ENCODE measurements around the gene CYP2J2.

DNA sequence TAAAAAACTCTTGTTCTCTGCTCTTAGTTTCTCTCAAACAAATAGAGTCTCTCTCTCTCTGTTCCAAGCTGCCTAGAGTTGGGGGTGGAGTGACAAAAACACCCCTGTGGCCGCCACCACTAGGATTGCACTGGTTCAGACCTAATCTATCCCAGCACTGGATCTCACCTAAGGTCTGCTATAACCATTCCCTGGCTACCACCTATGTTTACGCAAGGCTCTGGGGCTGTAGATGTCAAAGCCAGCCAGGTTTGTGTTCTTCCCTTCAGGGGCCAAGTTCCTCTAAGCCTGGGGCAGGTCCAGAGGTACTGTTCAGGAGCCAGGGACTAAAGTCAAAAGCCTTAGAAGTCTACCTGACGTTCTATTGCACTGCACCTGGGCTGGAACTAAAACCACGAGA is 12.8 kb upstream of the CYP2J2 start:
- TF ChIP-seq TOX (CRISPR knock-in tag; IDR thresholded peaks at IDR 0.05; ENCODE audit: borderline replicate concordance) (no peak), SNAI2 (CRISPR knock-in tag; IDR thresholded peaks at IDR 0.05) (no peak), ARNTL (CRISPR knock-in tag; IDR thresholded peaks at IDR 0.05; ENCODE audit: borderline replicate concordance, low read depth) (no peak), ZFP30 (CRISPR knock-in tag; IDR thresholded peaks at IDR 0.05) (no peak), ISL1 (CRISPR knock-in tag; IDR thresholded peaks at IDR 0.05) (no peak), GLIS3 (CRISPR knock-in tag; IDR thresholded peaks at IDR 0.05) (no peak)
- TF ChIP-seq, protein P1, sequence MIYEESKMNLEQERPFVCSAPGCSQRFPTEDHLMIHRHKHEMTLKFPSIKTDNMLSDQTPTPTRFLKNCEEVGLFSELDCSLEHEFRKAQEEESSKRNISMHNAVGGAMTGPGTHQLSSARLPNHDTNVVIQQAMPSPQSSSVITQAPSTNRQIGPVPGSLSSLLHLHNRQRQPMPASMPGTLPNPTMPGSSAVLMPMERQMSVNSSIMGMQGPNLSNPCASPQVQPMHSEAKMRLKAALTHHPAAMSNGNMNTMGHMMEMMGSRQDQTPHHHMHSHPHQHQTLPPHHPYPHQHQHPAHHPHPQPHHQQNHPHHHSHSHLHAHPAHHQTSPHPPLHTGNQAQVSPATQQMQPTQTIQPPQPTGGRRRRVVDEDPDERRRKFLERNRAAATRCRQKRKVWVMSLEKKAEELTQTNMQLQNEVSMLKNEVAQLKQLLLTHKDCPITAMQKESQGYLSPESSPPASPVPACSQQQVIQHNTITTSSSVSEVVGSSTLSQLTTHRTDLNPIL (CRISPR knock-in tag; IDR thresholded peaks at IDR 0.05; ENCODE audit: low read depth) = no peak
- TF ChIP-seq, protein P2, sequence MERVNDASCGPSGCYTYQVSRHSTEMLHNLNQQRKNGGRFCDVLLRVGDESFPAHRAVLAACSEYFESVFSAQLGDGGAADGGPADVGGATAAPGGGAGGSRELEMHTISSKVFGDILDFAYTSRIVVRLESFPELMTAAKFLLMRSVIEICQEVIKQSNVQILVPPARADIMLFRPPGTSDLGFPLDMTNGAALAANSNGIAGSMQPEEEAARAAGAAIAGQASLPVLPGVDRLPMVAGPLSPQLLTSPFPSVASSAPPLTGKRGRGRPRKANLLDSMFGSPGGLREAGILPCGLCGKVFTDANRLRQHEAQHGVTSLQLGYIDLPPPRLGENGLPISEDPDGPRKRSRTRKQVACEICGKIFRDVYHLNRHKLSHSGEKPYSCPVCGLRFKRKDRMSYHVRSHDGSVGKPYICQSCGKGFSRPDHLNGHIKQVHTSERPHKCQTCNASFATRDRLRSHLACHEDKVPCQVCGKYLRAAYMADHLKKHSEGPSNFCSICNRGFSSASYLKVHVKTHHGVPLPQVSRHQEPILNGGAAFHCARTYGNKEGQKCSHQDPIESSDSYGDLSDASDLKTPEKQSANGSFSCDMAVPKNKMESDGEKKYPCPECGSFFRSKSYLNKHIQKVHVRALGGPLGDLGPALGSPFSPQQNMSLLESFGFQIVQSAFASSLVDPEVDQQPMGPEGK (CRISPR knock-in tag; IDR thresholded peaks at IDR 0.05; ENCODE audit: borderline replicate concordance) = no peak
- TF ChIP-seq, protein P3, sequence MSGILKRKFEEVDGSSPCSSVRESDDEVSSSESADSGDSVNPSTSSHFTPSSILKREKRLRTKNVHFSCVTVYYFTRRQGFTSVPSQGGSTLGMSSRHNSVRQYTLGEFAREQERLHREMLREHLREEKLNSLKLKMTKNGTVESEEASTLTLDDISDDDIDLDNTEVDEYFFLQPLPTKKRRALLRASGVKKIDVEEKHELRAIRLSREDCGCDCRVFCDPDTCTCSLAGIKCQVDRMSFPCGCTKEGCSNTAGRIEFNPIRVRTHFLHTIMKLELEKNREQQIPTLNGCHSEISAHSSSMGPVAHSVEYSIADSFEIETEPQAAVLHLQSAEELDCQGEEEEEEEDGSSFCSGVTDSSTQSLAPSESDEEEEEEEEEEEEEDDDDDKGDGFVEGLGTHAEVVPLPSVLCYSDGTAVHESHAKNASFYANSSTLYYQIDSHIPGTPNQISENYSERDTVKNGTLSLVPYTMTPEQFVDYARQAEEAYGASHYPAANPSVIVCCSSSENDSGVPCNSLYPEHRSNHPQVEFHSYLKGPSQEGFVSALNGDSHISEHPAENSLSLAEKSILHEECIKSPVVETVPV (CRISPR knock-in tag; IDR thresholded peaks at IDR 0.05) = no peak

Data from SK-N-SH treated with all-trans-retinoic acid at 6 μM for 48 hours (cell line).